Thyroid gland (tissue), 4 donors: ENCODE data around the gene RTRAF.

ENCODE experiments used
- POLR2A ChIP-seq, 2 donors: fragments of 450-650 bp; IDR thresholded peaks; one replicate each; pipeline ENCODE4 v1.6.1; 2017; ENCODE audit warnings: antibody characterized with exemption in 2 of 2, mild to moderate bottlenecking in 2 of 2, moderate library complexity in 1 of 2
- TF ChIP-seq, protein P1 (sequence below), 6 experiments: fragments of 200-600 bp in 3 of 6; fragments of 450-650 bp in 3 of 6; sonication (generic) in 3 of 6; IDR thresholded peaks; one replicate each; pipeline ENCODE4 v1.5.1; 2016 to 2019; ENCODE audit warnings: antibody characterized with exemption in 6 of 6, mild to moderate bottlenecking in 2 of 6, inconsistent platforms in 1 of 6, moderate library complexity in 1 of 6

DNA sequence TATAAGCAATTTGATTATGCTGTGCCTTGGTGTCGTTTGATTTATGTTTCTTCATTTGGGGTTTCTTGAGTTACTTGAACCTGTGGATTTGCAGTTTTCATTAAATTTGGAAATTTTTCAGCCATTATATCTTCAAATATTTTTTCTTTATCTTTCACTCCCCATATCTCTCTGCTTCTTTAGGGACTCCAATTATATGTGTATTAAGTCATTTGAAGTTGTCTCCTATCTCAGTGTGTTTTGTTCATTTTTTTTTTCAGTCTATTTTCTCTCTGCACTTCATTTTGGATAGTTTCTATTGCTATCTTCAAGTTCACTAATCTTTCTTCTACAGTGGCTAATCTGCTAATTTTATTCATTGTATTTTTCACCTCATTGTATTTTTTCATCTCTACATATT, 29.4 kb upstream of the RTRAF start:
- TF ChIP-seq, protein P1, sequence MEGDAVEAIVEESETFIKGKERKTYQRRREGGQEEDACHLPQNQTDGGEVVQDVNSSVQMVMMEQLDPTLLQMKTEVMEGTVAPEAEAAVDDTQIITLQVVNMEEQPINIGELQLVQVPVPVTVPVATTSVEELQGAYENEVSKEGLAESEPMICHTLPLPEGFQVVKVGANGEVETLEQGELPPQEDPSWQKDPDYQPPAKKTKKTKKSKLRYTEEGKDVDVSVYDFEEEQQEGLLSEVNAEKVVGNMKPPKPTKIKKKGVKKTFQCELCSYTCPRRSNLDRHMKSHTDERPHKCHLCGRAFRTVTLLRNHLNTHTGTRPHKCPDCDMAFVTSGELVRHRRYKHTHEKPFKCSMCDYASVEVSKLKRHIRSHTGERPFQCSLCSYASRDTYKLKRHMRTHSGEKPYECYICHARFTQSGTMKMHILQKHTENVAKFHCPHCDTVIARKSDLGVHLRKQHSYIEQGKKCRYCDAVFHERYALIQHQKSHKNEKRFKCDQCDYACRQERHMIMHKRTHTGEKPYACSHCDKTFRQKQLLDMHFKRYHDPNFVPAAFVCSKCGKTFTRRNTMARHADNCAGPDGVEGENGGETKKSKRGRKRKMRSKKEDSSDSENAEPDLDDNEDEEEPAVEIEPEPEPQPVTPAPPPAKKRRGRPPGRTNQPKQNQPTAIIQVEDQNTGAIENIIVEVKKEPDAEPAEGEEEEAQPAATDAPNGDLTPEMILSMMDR (IDR thresholded peaks at IDR 0.05) = no peak
- no peak for TF ChIP-seq POLR2A (IDR thresholded peaks at IDR 0.05)
